Erythroblast (primary cell): ENCODE results near the gene DNAJC6.

Source experiments
- GATA1 ChIP-seq: IDR thresholded peaks from 2 replicates; pipeline ENCODE4 v1.6.1; 2011; ENCODE audit warnings: low read depth, mild to moderate bottlenecking, control low read depth, low read length, moderate library complexity
- POLR2A ChIP-seq: IDR thresholded peaks from 2 replicates; pipeline ENCODE4 v1.6.1; 2011; ENCODE audit warnings: mild to moderate bottlenecking, low read length

- TF ChIP-seq POLR2A (no peak), GATA1 (no peak)
Measured at GRCh38 chr1:65311760-65312159, 2.4 kb downstream of the DNAJC6 start.
